ENCODE results near the gene TNS1. TPM values are rescaled to one million over a fixed set of nuclear protein-coding genes. Genes with fewer than 3 reads are reported as not detected.

The TNS1 gene
- polyA plus RNA-seq, 1 donor from 2014 or later = not detected

- Mint-ChIP-seq H3K27me3 (peaks cover 3% of the 10 kb centered on the region), H3K9me3 (peaks cover 0 to 2% (median 0%) of the 10 kb centered on the region in 3 donors), H3K27ac (no peak overlapping the region), H3K4me1 (no peaks in the 10 kb centered on the region), H3K4me3 (no peak overlapping the region), H3K36me3 (peaks cover 1% of the 10 kb centered on the region)
Observed at GRCh38 chr2:217977840-217978535, 24.8 kb downstream of the TNS1 start.

- no peaks in the 10 kb centered on the region for H3K9me3 Mint-ChIP-seq
- H3K27me3 Mint-ChIP-seq = peaks cover 3% of the 10 kb centered on the region
- no peak overlapping the region for H3K27ac Mint-ChIP-seq
- no peaks in the 10 kb centered on the region for H3K4me1 Mint-ChIP-seq
- H3K36me3 Mint-ChIP-seq = peaks cover 1% of the 10 kb centered on the region
- H3K4me3 Mint-ChIP-seq = no peak overlapping the region
Observed at GRCh38 chr2:217976301-217976700, 26.5 kb downstream of the TNS1 start.

- peaks cover 3% of the 10 kb centered on the region for H3K27me3 Mint-ChIP-seq
- H3K9me3 Mint-ChIP-seq = no peaks in the 10 kb centered on the region
- H3K36me3 Mint-ChIP-seq = peaks cover 1% of the 10 kb centered on the region
- no peak overlapping the region for H3K27ac Mint-ChIP-seq
- H3K4me1 Mint-ChIP-seq = no peaks in the 10 kb centered on the region
- no peak overlapping the region for H3K4me3 Mint-ChIP-seq
Observed at GRCh38 chr2:217975626-217976025, 27.2 kb downstream of the TNS1 start.

- Mint-ChIP-seq H3K4me3 (no peak overlapping the region), H3K27ac (no peak overlapping the region), H3K4me1 (no peaks in the 10 kb centered on the region), H3K36me3 (no peaks in the 10 kb centered on the region), H3K9me3 (peaks cover 0 to 9% (median under 1%) of the 10 kb centered on the region in 3 donors), H3K27me3 (peaks cover 6% of the 10 kb centered on the region)
Observed at GRCh38 chr2:217974389-217975005, 28.3 kb downstream of the TNS1 start.

- Mint-ChIP-seq H3K4me1 (no peaks in the 10 kb centered on the region), H3K36me3 (no peaks in the 10 kb centered on the region), H3K4me3 (no peak overlapping the region), H3K27ac (no peak overlapping the region), H3K27me3 (peaks cover 3% of the 10 kb centered on the region), H3K9me3 (peaks cover 0 to 9% (median 2%) of the 10 kb centered on the region in 3 donors)
Observed at GRCh38 chr2:217973008-217973787, 29.6 kb downstream of the TNS1 start.

GRCh38 chr2:217972490-217972889 lies 30.3 kb downstream of the TNS1 start:
- Mint-ChIP-seq H3K36me3 (no peaks in the 10 kb centered on the region), H3K27ac (no peak overlapping the region), H3K4me1 (no peaks in the 10 kb centered on the region), H3K9me3 (peaks cover 0 to 9% (median 2%) of the 10 kb centered on the region in 3 donors), H3K27me3 (peaks cover 3% of the 10 kb centered on the region), H3K4me3 (no peak overlapping the region)

GRCh38 chr2:217972037-217972436 lies 30.8 kb downstream of the TNS1 start:
- Mint-ChIP-seq H3K27ac (no peak overlapping the region), H3K4me1 (no peaks in the 10 kb centered on the region), H3K27me3 (peaks cover 3% of the 10 kb centered on the region), H3K36me3 (no peaks in the 10 kb centered on the region), H3K9me3 (peaks cover 0 to 9% (median 2%) of the 10 kb centered on the region in 3 donors), H3K4me3 (no peak overlapping the region)

GRCh38 chr2:217971166-217971565 lies 31.6 kb downstream of the TNS1 start:
- Mint-ChIP-seq H3K27me3 (peaks cover 3% of the 10 kb centered on the region), H3K4me1 (no peaks in the 10 kb centered on the region), H3K9me3 (peaks cover 0 to 9% (median 2%) of the 10 kb centered on the region in 3 donors), H3K27ac (no peak overlapping the region), H3K36me3 (no peaks in the 10 kb centered on the region), H3K4me3 (no peak overlapping the region)

GRCh38 chr2:217970206-217970605 lies 32.6 kb downstream of the TNS1 start:
- Mint-ChIP-seq H3K27me3 (peaks cover 3% of the 10 kb centered on the region), H3K36me3 (peaks cover 3% of the 10 kb centered on the region)

GRCh38 chr2:217969588-217969987 lies 33.2 kb downstream of the TNS1 start:
- Mint-ChIP-seq H3K4me1 (no peaks in the 10 kb centered on the region), H3K4me3 (no peak overlapping the region), H3K27ac (no peak overlapping the region), H3K9me3 (peaks cover 0 to 9% (median 2%) of the 10 kb centered on the region in 3 donors), H3K36me3 (peaks cover 3% of the 10 kb centered on the region), H3K27me3 (peaks cover 3% of the 10 kb centered on the region)

More at GRCh38 chr2:217970206-217970605, 32.6 kb downstream of the TNS1 start:
- H3K27ac Mint-ChIP-seq = no peak overlapping the region
- H3K9me3 Mint-ChIP-seq = peaks cover 0 to 9% (median 2%) of the 10 kb centered on the region in 3 donors
- no peaks in the 10 kb centered on the region for H3K4me1 Mint-ChIP-seq
- H3K4me3 Mint-ChIP-seq = no peak overlapping the region

- Mint-ChIP-seq H3K4me1 (no peaks in the 10 kb centered on the region), H3K4me3 (no peak overlapping the region), H3K27me3 (peaks cover 6% of the 10 kb centered on the region), H3K36me3 (peaks cover 3% of the 10 kb centered on the region), H3K27ac (no peak overlapping the region), H3K9me3 (peaks cover 0 to 9% (median 2%) of the 10 kb centered on the region in 3 donors)
Observed at GRCh38 chr2:217968023-217968422, 34.8 kb downstream of the TNS1 start.

GRCh38 chr2:217966423-217967070 lies 36.2 kb downstream of the TNS1 start:
- Mint-ChIP-seq H3K4me1 (no peaks in the 10 kb centered on the region), H3K27me3 (peaks cover 6% of the 10 kb centered on the region), H3K27ac (no peak overlapping the region), H3K9me3 (peaks cover 0 to 9% (median 2%) of the 10 kb centered on the region in 3 donors), H3K36me3 (peaks cover 3% of the 10 kb centered on the region), H3K4me3 (no peak overlapping the region)

- peaks cover 3% of the 10 kb centered on the region for H3K36me3 Mint-ChIP-seq
- peaks cover 10% of the 10 kb centered on the region for H3K27me3 Mint-ChIP-seq
- H3K27ac Mint-ChIP-seq = no peak overlapping the region
- no peaks in the 10 kb centered on the region for H3K4me1 Mint-ChIP-seq
- H3K4me3 Mint-ChIP-seq = no peak overlapping the region
- peaks cover 0 to 2% (median 0%) of the 10 kb centered on the region in 3 donors for H3K9me3 Mint-ChIP-seq
Observed at GRCh38 chr2:217964275-217965161, 38.3 kb downstream of the TNS1 start.

GRCh38 chr2:217960351-217960750 lies 42.4 kb downstream of the TNS1 start:
- H3K27me3 Mint-ChIP-seq = peaks cover 13% of the 10 kb centered on the region
- no peak overlapping the region for H3K27ac Mint-ChIP-seq
- no peaks in the 10 kb centered on the region for H3K9me3 Mint-ChIP-seq
- H3K36me3 Mint-ChIP-seq = no peaks in the 10 kb centered on the region
- H3K4me1 Mint-ChIP-seq = no peaks in the 10 kb centered on the region
- no peak overlapping the region for H3K4me3 Mint-ChIP-seq
